Left lobe of liver (tissue), 2 donors: ENCODE measurements around the gene FAAP100. TPM values are rescaled to one million over a fixed set of nuclear protein-coding genes. Genes with fewer than 3 reads are reported as not detected.
A peak's percentile ranks its signal among the peaks of the same experiment; 100 is the strongest.
"Not testable (repeated sequence)": the region's sequence is repeated elsewhere in the genome, so short reads cannot be mapped to it uniquely, and the experiment has no call there.

Experiments
- ATAC-seq: fragments of 200-7000 bp; cut with Tn5 transposase; one replicate; pipeline ENCODE4 v1.9.1; 2020; ENCODE audit warnings: mild to moderate bottlenecking, moderate library complexity
- DNase-seq: peaks from one replicate; pipeline ENCODE4 v3.0.0-alpha.2; 2020; ENCODE audit warnings: low spot score
- total RNA-seq: library from RNA; stranded (reverse); gene quantifications from one replicate; pipeline ENCODE4 v1.2.1, GENCODE V29; 2021
- donor health status: DM: no; HTN: no; CAD: no; lungs with moderate emphysema.
- donor health status: DM: no; HTN: yes; CAD: no.

Gene FAAP100
- total RNA-seq: 18.9 TPM

DNA sequence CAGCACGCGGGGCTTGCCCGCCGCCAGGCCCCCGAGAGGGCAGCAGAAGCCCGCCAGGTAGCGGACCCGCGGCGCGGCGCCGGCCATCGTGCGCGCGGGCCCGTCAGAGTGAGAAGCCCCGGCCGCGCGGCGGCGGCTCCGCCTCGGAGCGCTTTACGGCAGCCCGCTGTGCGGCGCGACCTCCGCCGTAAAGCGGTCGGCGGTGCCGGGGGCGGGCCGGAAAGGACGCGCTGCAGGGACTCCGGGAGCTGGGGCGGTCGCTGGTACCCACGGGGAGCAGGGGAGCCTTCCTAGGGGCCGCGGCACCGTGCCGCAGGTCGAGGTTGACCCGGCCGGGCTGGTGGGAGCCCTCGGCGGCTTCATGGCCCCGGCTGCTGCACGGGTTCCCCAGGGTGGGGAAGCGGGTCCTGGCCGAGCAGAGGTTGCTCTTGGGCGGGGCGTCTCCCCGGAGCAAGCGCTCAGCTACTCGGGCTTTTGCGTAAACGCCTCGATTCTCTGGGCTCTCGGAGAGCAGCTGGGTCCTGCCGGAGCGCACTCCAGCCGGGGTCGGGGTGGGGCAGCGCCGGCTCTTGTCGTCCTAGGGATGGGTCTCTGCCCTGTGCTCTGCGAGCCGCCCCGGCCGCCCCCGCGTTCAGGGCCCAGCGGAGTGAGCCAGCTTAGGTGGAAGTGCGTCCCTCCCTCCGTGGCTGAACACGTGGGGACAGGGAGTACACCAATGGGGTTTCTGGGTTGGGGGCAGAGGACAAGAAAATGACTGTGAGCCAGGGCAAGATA is at the start of gene FAAP100:
Gene FAAP100 (minus strand): TSS at position 110 of the 774 bp plus-strand sequence. CDS start 23 bp downstream, at position 87.
- ATAC-seq (peak; percentile 80), DNase-seq (peak; percentile 87)

GRCh38 chr17:81601525-81602120 is 49.5 kb upstream of the FAAP100 start:
- DNase-seq (no peak), ATAC-seq (peak; percentile 89)

DNA sequence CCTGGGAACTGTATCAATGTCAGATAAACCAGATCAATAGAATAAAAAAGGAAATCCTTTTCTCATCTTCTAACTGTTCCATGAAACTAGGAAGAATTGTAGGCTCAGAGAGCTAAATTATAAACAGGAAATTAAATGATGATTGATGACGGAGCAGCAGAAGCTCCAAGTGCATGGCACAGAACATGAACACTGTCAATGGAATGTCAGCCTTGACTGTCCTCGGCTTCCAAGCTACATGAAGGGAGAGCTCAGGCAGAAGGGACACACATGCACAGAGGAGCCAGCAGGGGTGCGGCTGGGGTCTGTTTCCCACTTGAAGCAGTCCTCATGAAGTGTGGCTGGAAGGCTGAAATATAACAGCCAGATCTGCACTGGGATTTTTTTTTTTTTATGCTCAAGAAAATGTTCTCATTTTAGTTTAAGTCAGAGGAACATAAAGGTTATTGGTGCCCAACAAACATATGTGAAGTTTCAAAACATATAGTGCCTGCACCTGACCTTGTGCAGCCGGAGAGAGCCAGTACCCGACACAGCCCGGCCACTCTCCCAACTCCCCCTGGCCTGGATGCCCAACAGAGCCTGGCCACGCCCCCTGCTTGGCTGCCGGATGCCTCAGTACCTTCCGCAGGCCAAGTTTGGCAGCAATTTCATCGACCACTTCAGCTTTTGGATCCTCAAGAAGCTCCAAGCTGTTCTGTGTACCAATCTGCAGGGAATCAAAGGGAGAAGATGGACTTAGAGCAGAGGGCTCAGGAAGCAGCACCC is 47.8 kb upstream of the FAAP100 start:
- DNase-seq: no peak
- peak; percentile 7 for ATAC-seq

DNA sequence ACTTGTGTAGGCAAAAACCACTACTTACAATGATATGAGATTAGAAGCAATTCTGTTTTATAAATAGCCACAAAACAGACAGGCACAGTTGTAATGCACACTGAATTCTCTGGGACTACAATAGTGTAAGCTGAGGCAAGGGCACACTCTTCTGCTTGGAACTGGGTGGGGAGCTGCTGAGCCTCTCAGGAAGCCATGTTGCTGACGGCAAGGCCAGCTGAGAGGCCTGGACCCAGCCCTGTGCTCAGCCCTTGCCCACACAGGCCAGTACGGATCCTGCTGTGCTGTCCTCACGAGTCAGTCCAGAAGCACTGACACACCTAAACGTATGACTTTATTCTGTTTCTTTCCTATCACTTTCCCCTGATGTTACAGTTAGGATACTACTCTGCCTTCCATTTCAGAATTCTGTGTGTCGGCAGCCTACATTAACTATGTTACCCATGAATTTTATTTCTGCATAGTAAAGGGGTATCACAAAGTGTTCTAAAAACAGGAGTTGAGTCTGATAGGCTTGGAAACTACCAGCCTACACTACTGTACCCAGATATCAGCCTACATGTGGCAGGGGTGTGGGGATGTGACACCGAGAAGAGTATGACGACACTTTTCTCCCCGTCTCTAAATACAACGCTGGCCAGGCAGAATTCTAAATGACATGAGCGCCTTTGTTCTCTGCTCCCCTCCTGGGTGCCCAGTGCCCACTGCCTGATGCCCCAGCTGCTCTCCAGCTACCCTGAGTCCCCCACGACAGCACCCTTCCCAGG is 41.1 kb upstream of the FAAP100 start:
- ATAC-seq (peak; percentile 25), DNase-seq (no peak)

- no peak for ATAC-seq
- no peak for DNase-seq
These were observed 39.8 kb upstream of the FAAP100 start for GRCh38 chr17:81591971-81592370.

GRCh38 chr17:81590121-81590520 is 38.0 kb upstream of the FAAP100 start:
- ATAC-seq (peak; percentile 10), DNase-seq (no peak)

- ATAC-seq: no peak
These were observed 37.5 kb upstream of the FAAP100 start for GRCh38 chr17:81589612-81590011.

DNA sequence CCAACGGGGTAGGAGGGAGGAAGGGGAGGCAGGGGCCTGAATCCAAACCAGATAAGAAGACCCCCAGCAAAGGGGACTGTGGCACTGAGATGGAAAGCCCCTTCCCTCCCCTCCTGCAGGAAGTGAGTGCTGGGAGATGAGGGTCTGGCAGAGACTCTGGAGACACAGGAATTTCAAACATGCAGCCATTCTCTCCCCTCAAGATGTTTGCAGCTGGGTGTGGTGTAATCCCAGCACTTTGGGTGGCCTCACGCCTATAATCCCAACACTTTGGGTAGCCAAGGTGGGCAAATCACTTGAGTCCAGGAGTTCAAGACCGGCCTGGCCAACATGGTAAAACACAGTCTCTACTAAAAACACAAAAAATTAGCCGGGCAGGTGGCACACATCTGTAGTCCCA is 33.9 kb upstream of the FAAP100 start:
- DNase-seq (no peak), ATAC-seq (no peak)

More at GRCh38 chr17:81589612-81590011, 37.5 kb upstream of the FAAP100 start:
- no peak for DNase-seq

- not testable (repeated sequence) for DNase-seq
These were observed 32.6 kb upstream of the FAAP100 start for GRCh38 chr17:81584771-81585170.

DNA sequence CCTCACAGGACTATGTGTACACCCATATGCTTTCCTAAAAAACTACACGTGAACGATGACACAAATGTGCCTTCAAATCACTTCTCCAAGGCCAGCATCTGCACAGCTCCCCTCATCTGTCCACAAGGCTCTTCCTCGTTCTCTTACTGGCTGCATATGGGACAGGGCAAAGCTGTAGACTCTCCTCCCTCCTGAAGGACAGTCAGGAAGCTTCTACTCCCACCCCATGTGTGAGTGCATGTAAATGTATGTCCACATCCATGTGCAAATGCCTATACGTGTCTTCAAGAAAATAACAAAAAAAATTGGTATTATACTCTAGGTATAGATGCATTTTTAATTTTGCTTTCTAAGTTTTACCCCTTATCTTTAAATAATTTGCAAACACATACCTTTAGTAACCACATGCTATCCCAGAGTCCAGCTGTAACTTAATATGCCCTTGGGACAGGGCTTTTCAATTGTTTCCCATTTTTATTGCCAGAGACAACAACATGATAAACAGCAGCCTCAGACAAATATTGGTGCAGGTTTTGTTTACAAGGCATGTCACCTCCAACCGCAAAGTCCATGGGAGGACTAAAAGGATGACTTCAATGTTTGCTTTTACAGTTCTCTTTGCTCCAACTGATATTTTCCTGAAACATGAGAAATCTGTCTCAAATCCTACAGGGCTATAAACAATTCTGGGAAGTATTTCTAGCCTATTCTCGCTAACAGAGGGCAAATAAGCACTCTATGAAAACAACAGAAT is 31.6 kb upstream of the FAAP100 start:
- DNase-seq: no peak

More at GRCh38 chr17:81584771-81585170, 32.6 kb upstream of the FAAP100 start:
- ATAC-seq: not testable (repeated sequence)

DNA sequence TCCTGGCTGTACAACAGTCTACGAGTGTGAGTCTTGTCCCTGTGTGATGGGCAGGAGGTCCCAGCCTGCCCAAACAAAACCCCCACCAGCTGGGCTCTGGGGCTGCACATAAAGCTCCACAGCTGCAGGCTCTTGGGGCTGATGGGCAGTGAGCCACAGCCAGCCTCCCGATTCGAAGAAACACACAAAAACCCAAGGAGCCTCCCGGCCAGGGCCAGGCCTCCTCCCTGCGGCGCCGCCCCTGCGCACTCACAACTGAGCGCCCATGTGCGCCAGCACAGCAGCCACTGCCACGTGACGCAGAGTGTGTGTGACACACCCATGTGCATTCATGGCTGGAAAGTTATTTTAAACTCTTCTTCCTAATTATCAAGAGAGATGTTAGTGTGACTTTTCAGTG is 30.6 kb upstream of the FAAP100 start:
- DNase-seq (no peak), ATAC-seq (no peak)

More for the DNA sequence above, 31.6 kb upstream of the FAAP100 start:
- ATAC-seq: peak; percentile 61

DNA sequence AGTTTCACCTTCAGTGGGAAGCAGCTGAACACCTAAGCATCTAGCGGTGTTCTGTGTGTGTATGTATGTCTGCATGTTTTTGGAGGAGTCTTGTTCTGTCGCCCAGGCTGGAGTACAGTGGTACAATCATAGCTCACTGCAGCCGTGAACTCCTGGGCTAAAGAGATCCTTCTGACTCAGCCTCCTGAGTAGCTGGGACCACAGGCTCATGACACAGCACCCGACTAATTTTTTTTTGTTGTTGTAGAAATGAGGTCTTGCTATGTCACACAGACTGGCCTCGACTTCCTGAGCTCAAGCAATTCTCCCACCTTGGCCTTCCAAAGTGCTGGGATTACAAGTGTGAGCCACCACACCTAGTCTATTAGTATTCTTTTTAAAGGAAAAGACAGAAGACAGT is 30.2 kb upstream of the FAAP100 start:
- DNase-seq: no peak
- ATAC-seq: no peak

DNA sequence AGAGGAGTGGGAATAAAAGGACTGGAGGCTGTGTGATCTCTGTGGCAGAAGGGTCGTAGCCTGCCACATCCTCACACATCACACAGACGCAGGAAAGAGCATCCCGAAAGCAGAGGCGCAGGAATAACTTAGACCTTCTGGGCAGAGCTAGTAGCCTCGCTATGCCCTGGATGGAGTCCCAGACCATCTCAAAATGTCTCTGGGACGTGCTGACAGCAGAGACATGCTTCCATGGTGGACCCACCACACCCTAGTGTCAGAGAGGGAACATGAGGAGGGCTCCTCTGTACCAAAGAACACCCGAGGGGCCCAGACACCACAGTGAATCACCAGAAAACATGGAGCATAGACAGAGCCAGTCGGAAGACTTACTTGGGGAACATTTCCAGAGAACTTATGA is 29.6 kb upstream of the FAAP100 start:
- no peak for DNase-seq

DNA sequence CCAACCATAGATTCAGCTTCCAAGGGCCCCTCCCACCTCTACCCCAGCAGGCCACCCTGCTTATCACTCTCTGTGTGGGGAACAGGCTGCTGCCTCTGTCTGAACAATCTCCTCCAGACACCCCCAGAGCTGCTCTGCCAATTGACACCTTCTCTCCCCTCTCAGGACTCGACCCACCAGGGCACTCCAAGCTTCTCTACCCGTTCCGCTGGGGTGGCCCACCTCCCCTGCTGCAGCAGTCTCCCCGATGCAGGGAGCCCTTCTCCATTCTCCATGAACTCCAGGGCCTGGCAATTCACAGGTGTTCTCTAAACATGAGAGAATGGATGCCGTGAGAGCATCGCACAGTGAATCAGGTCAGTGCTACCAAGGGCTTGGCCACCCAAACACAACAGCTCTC is 28.3 kb upstream of the FAAP100 start:
- DNase-seq (no peak), ATAC-seq (no peak)

More for the DNA sequence above, 29.6 kb upstream of the FAAP100 start:
- ATAC-seq: no peak

- DNase-seq (no peak), ATAC-seq (no peak)
These were observed 27.7 kb upstream of the FAAP100 start for GRCh38 chr17:81579821-81580321.

GRCh38 chr17:81579298-81579697 is 27.1 kb upstream of the FAAP100 start:
- DNase-seq: no peak

DNA sequence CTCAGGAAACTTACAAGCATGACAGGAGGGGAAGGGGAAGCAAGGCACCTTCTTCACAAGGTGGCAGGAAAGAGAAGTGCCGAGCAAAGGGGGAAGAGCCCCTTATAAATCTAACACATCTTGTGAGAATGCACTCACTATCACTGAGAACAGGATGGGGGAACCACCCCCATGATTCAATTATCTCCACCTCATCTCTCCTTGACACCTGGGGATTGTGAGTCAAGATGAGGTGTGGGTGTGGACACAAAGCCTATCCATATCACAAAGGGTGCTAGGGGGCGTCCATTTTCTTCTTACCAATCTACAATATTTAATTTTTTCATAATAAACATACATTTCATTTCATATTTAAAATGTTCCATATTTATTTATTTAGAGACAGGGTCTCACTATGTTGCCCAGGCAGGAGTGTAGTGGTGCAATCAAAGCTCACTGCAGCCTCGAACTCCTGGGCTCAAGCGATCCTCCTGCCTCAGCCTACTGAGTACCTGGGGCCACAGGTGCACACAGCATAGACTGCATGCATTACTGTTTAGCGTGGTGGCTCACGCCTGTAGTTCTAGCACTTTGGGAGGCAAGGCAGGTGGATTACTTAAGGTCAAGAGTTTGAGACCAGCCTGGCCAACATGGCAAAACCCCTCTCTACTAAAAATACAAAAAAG is 26.5 kb upstream of the FAAP100 start:
- ATAC-seq: no peak
- DNase-seq: no peak

More at GRCh38 chr17:81579298-81579697, 27.1 kb upstream of the FAAP100 start:
- no peak for ATAC-seq

DNA sequence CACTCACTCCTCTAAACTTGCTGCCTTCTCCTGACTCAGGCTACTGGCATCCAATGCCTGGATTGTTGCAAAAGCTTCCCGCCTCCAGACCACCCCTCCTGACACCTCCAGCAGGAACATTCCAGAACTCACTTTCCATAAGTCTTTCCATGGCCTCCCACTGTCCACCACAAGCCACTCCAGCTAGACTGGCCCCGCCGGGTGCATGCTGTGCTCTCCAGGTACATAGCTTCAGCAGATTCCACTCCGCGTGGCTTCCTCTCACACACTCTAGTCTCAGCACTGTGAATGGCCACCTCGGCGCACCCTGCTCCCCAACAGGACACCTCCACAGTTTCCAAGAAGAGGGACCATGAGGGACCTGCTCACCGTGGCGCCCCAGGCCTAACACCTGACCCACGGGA is 25.9 kb upstream of the FAAP100 start:
- no peak for DNase-seq
- ATAC-seq: peak; percentile 6

DNA sequence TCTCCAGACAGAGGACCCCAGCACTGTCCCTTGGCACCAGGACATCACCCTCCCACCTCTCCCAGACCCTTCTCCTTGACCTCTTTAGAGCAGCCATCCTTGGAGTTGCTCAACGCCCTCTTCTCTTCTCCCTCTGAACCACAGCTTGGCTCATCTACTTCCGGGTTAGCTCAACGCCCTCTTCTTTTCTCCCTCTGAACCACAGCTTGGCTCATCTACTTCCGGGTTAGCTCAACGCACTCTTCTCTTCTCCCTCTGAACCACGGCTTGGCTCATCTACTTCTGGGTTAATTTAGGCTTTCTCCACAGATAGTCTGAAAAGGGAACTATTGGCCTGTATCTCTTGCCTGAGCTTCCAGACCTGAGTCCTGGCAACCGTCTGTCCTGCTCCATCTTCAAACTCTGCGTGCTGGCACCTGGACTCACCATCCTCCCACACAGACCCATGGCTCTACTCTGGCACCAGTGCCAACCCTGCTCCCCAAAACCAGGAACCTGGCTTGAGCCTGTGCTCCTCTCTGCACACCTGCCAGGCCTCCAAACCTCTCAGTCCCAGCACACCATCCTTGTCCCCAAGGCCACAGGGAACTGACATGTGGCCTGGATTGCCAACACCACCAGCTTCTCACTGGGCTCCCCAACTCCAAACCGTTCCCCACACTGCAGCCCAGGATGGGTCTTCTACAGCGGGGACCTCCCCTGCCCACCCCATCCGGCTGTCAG is 25.3 kb upstream of the FAAP100 start:
- DNase-seq (no peak), ATAC-seq (no peak)
